Smooth muscle cell (in vitro differentiated cells): ENCODE data around the gene KCNJ6. TPM values are rescaled to one million over a fixed set of nuclear protein-coding genes. Genes with fewer than 3 reads are reported as not detected.

ENCODE experiments used
- DNase-seq: peaks from one replicate; lab custom pipeline; 2025; ENCODE audit not compliant: unreplicated experiment; lab: John Stamatoyannopoulos, UW
- H2AFZ ChIP-seq: fragments of 200-600 bp; sonication (generic); 2 replicates; pipeline ENCODE4 v1.6.0; 2016; ENCODE audit warnings: antibody characterized with exemption, low read depth, mild to moderate bottlenecking
- H3F3A ChIP-seq: fragments of 200-600 bp; sonication (generic); 2 replicates; pipeline ENCODE4 v1.6.0; 2017; ENCODE audit warnings: antibody characterized with exemption, low read depth
- H3K27ac ChIP-seq: fragments of 200-600 bp; sonication (generic); 2 replicates; pipeline ENCODE4 v1.5.1; 2016; ENCODE audit warnings: low read depth, mild to moderate bottlenecking
- H3K27me3 ChIP-seq: fragments of 200-600 bp; sonication (generic); 2 replicates; pipeline ENCODE4 v1.6.1; 2016; ENCODE audit warnings: low read depth, mild to moderate bottlenecking
- H3K36me3 ChIP-seq: fragments of 200-600 bp; sonication (generic); 2 replicates; pipeline ENCODE4 v1.5.1; 2016; ENCODE audit warnings: low read depth
- H3K4me1 ChIP-seq: fragments of 200-600 bp; sonication (generic); 2 replicates; pipeline ENCODE4 v1.5.1; 2016; ENCODE audit warnings: low read depth
- H3K4me2 ChIP-seq: fragments of 200-600 bp; sonication (generic); 2 replicates; pipeline ENCODE4 v1.6.0; 2016; ENCODE audit warnings: mild to moderate bottlenecking
- H3K4me3 ChIP-seq: fragments of 200-600 bp; sonication (generic); 2 replicates; pipeline ENCODE4 v1.5.1; 2016; ENCODE audit warnings: mild to moderate bottlenecking
- H3K79me2 ChIP-seq: fragments of 200-600 bp; sonication (generic); 2 replicates; pipeline ENCODE4 v1.6.0; 2016; ENCODE audit warnings: low read depth, mild to moderate bottlenecking
- H3K9ac ChIP-seq: fragments of 200-600 bp; sonication (generic); 2 replicates; pipeline ENCODE4 v1.6.0; 2016; ENCODE audit warnings: low read depth
- H3K9me3 ChIP-seq: fragments of 200-600 bp; sonication (generic); replicated peaks from 2 replicates; pipeline ENCODE4 v1.5.1; 2016; ENCODE audit warnings: low read depth
- H4K20me1 ChIP-seq: fragments of 200-600 bp; sonication (generic); 2 replicates; pipeline ENCODE4 v1.6.0; 2016; ENCODE audit warnings: low read depth
- CTCF ChIP-seq: fragments of 200-600 bp; sonication (generic); IDR thresholded peaks from 2 replicates; pipeline ENCODE4 v1.5.1; 2017; ENCODE audit warnings: borderline replicate concordance, mild to moderate bottlenecking, antibody characterized with exemption; ENCODE audit not compliant: insufficient read depth, poor library complexity, severe bottlenecking
- WGBS: methylation state at CpG from one replicate; pipeline ENCODE4 v1.1.7; 2016; ENCODE audit warnings: low lambda C conversion rate; 5-methylcytosine and 5-hydroxymethylcytosine counted together
- polyA plus RNA-seq: library from polyadenylated mRNA; unstranded; fragments of >200 nt; fragmentation: Nextera tagmentation; extraction: Ambion mirVana; gene quantifications from 2 replicates; pipeline ENCODE4 v1.2.1, GENCODE V29; 2016
- total RNA-seq: library from RNA; depleted of rRNA; stranded (reverse); fragments of >200 nt; gene quantifications from 2 replicates; pipeline ENCODE4 v1.2.3, GENCODE V29; 2014

Gene KCNJ6
- total and polyA plus RNA-seq, 2 experiments from 2014 or later = 0.15 to 0.27 TPM

- H3K36me3 ChIP-seq = no peaks in the 10 kb centered on the region
- 90% methylated on average over 5 of the region's 5 CpGs for WGBS
- H4K20me1 ChIP-seq = no peaks in the 10 kb centered on the region
- no peak overlapping the region for H3K9ac ChIP-seq
- no peaks in the 10 kb centered on the region for H3K79me2 ChIP-seq
- H3K4me1 ChIP-seq = no peaks in the 10 kb centered on the region
- no peak for TF ChIP-seq CTCF
- no peak overlapping the region for H3K27ac ChIP-seq
- no peak overlapping the region for H3K4me2 ChIP-seq
- no peak overlapping the region for H2AFZ ChIP-seq
- H3F3A ChIP-seq = no peaks in the 10 kb centered on the region
- H3K9me3 ChIP-seq = no peaks in the 10 kb centered on the region
- DNase-seq = no peak
- no peak overlapping the region for H3K4me3 ChIP-seq
- H3K27me3 ChIP-seq = no peaks in the 10 kb centered on the region
Observed at GRCh38 chr21:37790905-37791304, 125.4 kb downstream of the KCNJ6 start.

GRCh38 chr21:37788503-37788902, 127.8 kb downstream of the KCNJ6 start:
- Histone ChIP-seq H3K79me2 (no peaks in the 10 kb centered on the region), H4K20me1 (no peaks in the 10 kb centered on the region), H3K4me1 (no peaks in the 10 kb centered on the region), H3K9me3 (no peaks in the 10 kb centered on the region), H3K9ac (no peak overlapping the region), H3K4me2 (no peak overlapping the region), H3K4me3 (no peak overlapping the region), H3K36me3 (no peaks in the 10 kb centered on the region), H2AFZ (no peak overlapping the region), H3K27me3 (no peaks in the 10 kb centered on the region), H3K27ac (no peak overlapping the region), H3F3A (no peaks in the 10 kb centered on the region)
- WGBS = 82% methylated on average over 4 of the region's 4 CpGs
- no peak for TF ChIP-seq CTCF
- DNase-seq = no peak

- H3K79me2 ChIP-seq = no peaks in the 10 kb centered on the region
- H2AFZ ChIP-seq = no peak overlapping the region
- peak overlapping the region; percentile 16 for H3K27ac ChIP-seq
- no peak overlapping the region for H3K9ac ChIP-seq
- no peaks in the 10 kb centered on the region for H4K20me1 ChIP-seq
- no peak overlapping the region for H3K4me3 ChIP-seq
- no peaks in the 10 kb centered on the region for H3K27me3 ChIP-seq
- 74% methylated on average over 1 of the region's 1 CpG for WGBS
- H3K36me3 ChIP-seq = no peaks in the 10 kb centered on the region
- DNase-seq = no peak
- TF ChIP-seq CTCF = no peak
- H3K4me2 ChIP-seq = no peak overlapping the region
- H3K4me1 ChIP-seq = no peaks in the 10 kb centered on the region
- H3K9me3 ChIP-seq = no peaks in the 10 kb centered on the region
- H3F3A ChIP-seq = no peaks in the 10 kb centered on the region
Observed at GRCh38 chr21:37787456-37787855, 128.8 kb downstream of the KCNJ6 start.

GRCh38 chr21:37784591-37785318, 131.5 kb downstream of the KCNJ6 start:
- no peak overlapping the region for H3K9ac ChIP-seq
- no peak overlapping the region for H3K27ac ChIP-seq
- no peaks in the 10 kb centered on the region for H3F3A ChIP-seq
- DNase-seq = no peak
- H3K4me2 ChIP-seq = no peak overlapping the region
- H2AFZ ChIP-seq = no peak overlapping the region
- no peaks in the 10 kb centered on the region for H3K79me2 ChIP-seq
- H4K20me1 ChIP-seq = no peaks in the 10 kb centered on the region
- H3K36me3 ChIP-seq = no peaks in the 10 kb centered on the region
- H3K4me1 ChIP-seq = no peaks in the 10 kb centered on the region
- H3K4me3 ChIP-seq = no peak overlapping the region
- WGBS = 84% methylated on average over 7 of the region's 7 CpGs
- no peaks in the 10 kb centered on the region for H3K9me3 ChIP-seq
- no peak for TF ChIP-seq CTCF
- H3K27me3 ChIP-seq = no peaks in the 10 kb centered on the region
